Measurements from ENCODE around the gene COMMD2.

DNA sequence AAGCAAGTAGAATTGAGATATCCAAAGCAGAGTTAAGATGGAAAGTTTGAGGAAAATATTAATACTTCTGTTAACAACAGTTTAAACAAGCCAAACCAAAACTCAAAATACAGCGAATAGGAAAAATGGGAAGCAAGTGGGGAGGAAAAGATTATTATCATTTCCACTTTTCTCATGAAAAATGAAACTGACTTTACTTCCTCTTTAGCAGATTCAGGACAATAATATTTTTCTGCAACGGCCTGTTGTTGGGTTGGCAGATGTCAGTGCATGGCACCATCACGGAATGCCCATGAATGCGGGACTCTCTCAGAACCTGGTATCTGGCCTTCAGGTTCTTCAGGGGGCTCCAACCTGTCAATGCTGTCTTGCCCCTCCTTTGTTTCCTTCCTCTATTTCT is 28.9 kb upstream of the COMMD2 start:
- TF ChIP-seq, protein P1, sequence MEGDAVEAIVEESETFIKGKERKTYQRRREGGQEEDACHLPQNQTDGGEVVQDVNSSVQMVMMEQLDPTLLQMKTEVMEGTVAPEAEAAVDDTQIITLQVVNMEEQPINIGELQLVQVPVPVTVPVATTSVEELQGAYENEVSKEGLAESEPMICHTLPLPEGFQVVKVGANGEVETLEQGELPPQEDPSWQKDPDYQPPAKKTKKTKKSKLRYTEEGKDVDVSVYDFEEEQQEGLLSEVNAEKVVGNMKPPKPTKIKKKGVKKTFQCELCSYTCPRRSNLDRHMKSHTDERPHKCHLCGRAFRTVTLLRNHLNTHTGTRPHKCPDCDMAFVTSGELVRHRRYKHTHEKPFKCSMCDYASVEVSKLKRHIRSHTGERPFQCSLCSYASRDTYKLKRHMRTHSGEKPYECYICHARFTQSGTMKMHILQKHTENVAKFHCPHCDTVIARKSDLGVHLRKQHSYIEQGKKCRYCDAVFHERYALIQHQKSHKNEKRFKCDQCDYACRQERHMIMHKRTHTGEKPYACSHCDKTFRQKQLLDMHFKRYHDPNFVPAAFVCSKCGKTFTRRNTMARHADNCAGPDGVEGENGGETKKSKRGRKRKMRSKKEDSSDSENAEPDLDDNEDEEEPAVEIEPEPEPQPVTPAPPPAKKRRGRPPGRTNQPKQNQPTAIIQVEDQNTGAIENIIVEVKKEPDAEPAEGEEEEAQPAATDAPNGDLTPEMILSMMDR (conservative IDR thresholded peaks at IDR 0.05 in 1 of 2, IDR thresholded peaks at IDR 0.05 in 1 of 2; ENCODE audit: low read depth in 1 of 2, low read length in 2 of 2), result no peak
- TF ChIP-seq EZH2 (IDR thresholded peaks at IDR 0.05; ENCODE audit: low read length, missing control alignments), result no peak
